ENCODE measurements around the gene MAP6. TPM values are rescaled to one million over a fixed set of nuclear protein-coding genes. Genes with fewer than 3 reads are reported as not detected.

MAP6 gene
- total and polyA plus RNA-seq, 7 donors = 0.60 to 24.9 (median 8.7) TPM; not detected in 1

DNA sequence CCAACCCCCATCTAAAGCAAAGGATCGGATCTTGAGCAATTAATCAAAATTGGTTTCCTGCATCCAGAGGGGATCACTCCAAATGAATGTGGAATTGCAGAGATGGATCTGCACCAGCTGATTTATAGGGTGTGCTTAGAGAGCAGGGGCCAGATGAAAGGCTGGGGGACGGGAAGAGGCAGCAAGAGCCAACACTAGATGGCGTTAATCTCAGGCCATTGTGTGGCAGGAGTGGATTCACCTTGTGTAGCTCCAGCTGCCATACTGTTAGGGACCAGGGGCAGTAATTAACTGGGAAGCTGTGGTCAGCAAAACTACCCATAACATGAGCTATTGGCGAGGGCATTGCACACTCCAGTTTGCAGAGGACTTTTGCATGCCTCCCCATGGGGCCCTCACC is 71.2 kb downstream of the MAP6 start:
- 60 to 73% methylated on average over 4 of the region's 4 CpGs for WGBS, 2 donors
- peaks cover 0 to 5% (median 2%) of the 10 kb centered on the region in 4 donors for H3K4me1 ChIP-seq
- H3K36me3 ChIP-seq = peaks cover 0 to 6% (median 0%) of the 10 kb centered on the region in 4 donors
- no peak for DNase-seq
- no peaks in the 10 kb centered on the region for H3K9me3 ChIP-seq
- no peak overlapping the region for H3K4me3 ChIP-seq
- intact Hi-C loops (cut with DNase I) = no loop called here
- no peak overlapping the region for H3K27ac ChIP-seq
- TF ChIP-seq POLR2A (IDR thresholded peaks at IDR 0.05) = no peak
- TF ChIP-seq, protein P1, sequence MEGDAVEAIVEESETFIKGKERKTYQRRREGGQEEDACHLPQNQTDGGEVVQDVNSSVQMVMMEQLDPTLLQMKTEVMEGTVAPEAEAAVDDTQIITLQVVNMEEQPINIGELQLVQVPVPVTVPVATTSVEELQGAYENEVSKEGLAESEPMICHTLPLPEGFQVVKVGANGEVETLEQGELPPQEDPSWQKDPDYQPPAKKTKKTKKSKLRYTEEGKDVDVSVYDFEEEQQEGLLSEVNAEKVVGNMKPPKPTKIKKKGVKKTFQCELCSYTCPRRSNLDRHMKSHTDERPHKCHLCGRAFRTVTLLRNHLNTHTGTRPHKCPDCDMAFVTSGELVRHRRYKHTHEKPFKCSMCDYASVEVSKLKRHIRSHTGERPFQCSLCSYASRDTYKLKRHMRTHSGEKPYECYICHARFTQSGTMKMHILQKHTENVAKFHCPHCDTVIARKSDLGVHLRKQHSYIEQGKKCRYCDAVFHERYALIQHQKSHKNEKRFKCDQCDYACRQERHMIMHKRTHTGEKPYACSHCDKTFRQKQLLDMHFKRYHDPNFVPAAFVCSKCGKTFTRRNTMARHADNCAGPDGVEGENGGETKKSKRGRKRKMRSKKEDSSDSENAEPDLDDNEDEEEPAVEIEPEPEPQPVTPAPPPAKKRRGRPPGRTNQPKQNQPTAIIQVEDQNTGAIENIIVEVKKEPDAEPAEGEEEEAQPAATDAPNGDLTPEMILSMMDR (IDR thresholded peaks at IDR 0.05) = peak in 1 of 4 experiments; percentile 12
- H3K27me3 ChIP-seq = no peaks in the 10 kb centered on the region

DNA sequence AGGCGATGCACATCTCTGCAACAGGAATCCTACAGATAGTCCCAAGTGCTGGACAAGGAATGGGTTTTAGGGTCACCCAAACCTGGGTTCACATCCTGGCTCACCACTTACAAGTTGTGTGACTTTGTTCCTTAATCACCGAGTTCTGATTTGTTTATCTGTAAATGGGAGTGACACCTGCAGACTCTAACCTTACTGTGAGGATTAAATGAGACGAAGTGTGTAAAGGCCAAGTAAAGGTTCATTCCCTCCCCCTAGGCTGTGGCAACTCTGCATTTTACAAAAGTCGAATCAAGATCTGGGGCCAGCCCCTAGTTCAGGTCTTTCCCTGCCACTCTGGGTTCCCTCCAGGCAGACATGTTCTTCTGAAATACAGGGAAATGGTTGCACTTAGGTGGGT is 71.9 kb downstream of the MAP6 start:
- Histone ChIP-seq H3K9me3 (no peaks in the 10 kb centered on the region), H3K27ac (no peak overlapping the region), H3K36me3 (no peaks in the 10 kb centered on the region), H3K27me3 (no peaks in the 10 kb centered on the region), H3K4me3 (no peak overlapping the region), H3K4me1 (peaks cover 0 to 5% (median 2%) of the 10 kb centered on the region in 4 donors)
- 64 to 85% methylated on average over 4 of the region's 4 CpGs for WGBS, 2 donors
- intact Hi-C loops (cut with DNase I) = no loop called here
- TF ChIP-seq POLR2AphosphoS5 (IDR thresholded peaks at IDR 0.05) = no peak
- no peak for TF ChIP-seq EP300 (IDR thresholded peaks at IDR 0.05)
- no peak for TF ChIP-seq POLR2A (IDR thresholded peaks at IDR 0.05)
- TF ChIP-seq, protein P1 (IDR thresholded peaks at IDR 0.05) = no peak
- DNase-seq = peak; percentile 14

DNA sequence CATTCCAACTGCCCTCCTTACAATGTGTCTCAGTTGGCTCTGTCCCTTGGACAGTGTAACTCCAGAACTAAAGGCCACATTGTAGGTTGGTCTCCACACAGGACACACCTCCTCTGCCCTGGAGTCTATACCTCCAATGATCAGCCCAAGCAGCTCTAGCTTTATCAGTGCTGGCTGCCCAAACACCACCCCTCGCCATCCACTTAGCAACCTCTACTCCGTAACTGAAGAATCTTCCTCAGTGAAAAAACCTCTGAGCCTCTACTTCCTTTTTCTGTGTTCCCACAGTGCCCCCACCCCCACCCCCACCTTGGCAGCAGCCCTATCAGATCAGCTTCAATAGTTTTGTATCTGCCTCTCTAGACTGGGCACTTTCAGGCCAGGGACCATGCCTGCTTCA is 73.4 kb downstream of the MAP6 start:
- Histone ChIP-seq H3K27ac (no peak overlapping the region), H3K4me3 (no peak overlapping the region), H3K36me3 (no peaks in the 10 kb centered on the region), H3K9me3 (no peaks in the 10 kb centered on the region), H3K4me1 (peaks cover 0 to 5% (median 2%) of the 10 kb centered on the region in 4 donors), H3K27me3 (no peaks in the 10 kb centered on the region)
- no peak for DNase-seq
- intact Hi-C loops (cut with DNase I) = no loop called here
- TF ChIP-seq POLR2A (IDR thresholded peaks at IDR 0.05) (no peak), POLR2AphosphoS5 (IDR thresholded peaks at IDR 0.05) (no peak), EP300 (IDR thresholded peaks at IDR 0.05) (no peak)
- TF ChIP-seq, protein P1 (IDR thresholded peaks at IDR 0.05) = no peak
- 72 to 90% methylated on average over 2 of the region's 2 CpGs for WGBS, 2 donors

DNA sequence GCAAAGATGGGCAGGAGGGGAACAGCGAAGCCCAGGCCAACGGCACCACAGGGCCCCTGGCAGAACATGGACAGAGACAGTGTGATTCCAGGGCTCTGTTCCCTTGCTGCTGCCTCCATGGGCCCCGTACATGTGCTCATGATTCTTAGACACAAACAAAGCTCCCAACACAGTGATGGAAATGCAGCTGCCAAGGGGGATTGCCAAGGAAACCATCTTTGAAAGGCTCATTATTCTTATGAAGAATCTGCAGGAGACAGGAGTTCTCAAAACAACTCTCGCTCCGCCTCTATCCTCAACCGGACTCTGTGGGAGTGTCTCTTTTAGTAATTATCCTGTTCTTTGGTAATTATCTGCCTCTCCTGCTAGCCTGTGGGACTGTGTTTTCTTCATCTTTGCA is 74.6 kb downstream of the MAP6 start:
- DNase-seq = no peak
- TF ChIP-seq EP300 (IDR thresholded peaks at IDR 0.05) (no peak), POLR2A (IDR thresholded peaks at IDR 0.05) (no peak), POLR2AphosphoS5 (IDR thresholded peaks at IDR 0.05) (no peak)
- TF ChIP-seq, protein P1 (IDR thresholded peaks at IDR 0.05) = no peak
- Histone ChIP-seq H3K9me3 (no peaks in the 10 kb centered on the region), H3K27ac (no peak overlapping the region), H3K4me3 (no peak overlapping the region), H3K27me3 (no peaks in the 10 kb centered on the region), H3K4me1 (peaks cover 0 to 5% (median 2%) of the 10 kb centered on the region in 4 donors), H3K36me3 (no peaks in the 10 kb centered on the region)
- 83 to 84% methylated on average over 6 of the region's 6 CpGs for WGBS, 2 donors
- intact Hi-C loops (cut with DNase I) = no loop called here

DNA sequence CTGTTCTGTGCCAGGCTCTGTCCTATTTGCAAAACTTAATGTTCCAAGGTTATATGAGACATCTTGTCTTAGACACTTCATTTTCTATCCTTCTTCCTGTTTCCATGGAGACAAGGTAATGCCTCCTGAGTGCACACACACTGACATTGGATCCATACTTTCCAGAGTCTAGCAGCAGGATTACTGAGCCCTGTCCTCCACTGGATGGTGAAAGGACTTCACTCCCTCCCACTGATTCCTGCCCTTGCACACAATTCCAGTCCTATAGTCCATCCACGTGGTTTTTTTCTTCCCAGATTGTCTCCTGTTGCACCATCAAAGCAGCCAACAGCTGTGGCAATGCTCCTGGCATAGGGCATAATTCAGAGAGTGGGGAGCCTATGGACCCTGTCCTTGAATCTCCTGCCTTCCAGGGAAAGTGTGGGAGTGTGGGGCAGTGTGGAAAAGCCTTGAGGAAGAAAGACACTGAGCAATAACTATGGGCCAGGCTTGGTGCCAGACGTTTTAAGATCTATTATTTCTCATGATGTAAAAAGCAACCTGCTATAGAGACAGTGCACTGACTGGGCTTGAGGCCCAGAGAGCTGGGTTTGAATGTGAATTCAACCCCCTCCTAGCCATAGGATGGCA is 75.4 kb downstream of the MAP6 start:
- DNase-seq = no peak
- Histone ChIP-seq H3K9me3 (no peaks in the 10 kb centered on the region), H3K4me1 (peaks cover 0 to 5% (median 2%) of the 10 kb centered on the region in 4 donors), H3K4me3 (no peak overlapping the region), H3K27ac (no peak overlapping the region), H3K27me3 (no peaks in the 10 kb centered on the region), H3K36me3 (no peaks in the 10 kb centered on the region)
- intact Hi-C loops (cut with DNase I) = no loop called here
- TF ChIP-seq POLR2A (IDR thresholded peaks at IDR 0.05) (no peak), POLR2AphosphoS5 (IDR thresholded peaks at IDR 0.05) (no peak), EP300 (IDR thresholded peaks at IDR 0.05) (no peak)
- TF ChIP-seq, protein P1 (IDR thresholded peaks at IDR 0.05) = no peak
- WGBS, 2 donors = 15 to 57% methylated on average over 2 of the region's 2 CpGs

Data from sigmoid colon (tissue), 7 donors.